Common myeloid progenitor, CD34-positive (primary cell): ENCODE measurements around the gene IQCE.

ENCODE experiments used
- CTCF ChIA-PET: fragments of 350-600 bp; sonication (Branson Sonifier 250); formaldehyde crosslinking; loops from one replicate; lab custom pipeline; 2021; ENCODE audit warnings: antibody characterized with exemption; lab: Charles Lee
- POLR2A ChIA-PET: fragments of 350-600 bp; sonication (Branson Sonifier 250); formaldehyde crosslinking; loops from one replicate; lab custom pipeline; 2021; ENCODE audit warnings: antibody characterized with exemption; lab: Charles Lee
- DNase-seq, 3 donors: peaks; one replicate each; pipeline versions ENCODE4 v3.0.0 to v3.0.0-alpha.2; 2013
- H3K27ac ChIP-seq, 2 experiments: 1 replicate in 1 of 2; 2 replicates in 1 of 2; pipeline ENCODE4 v1.7.0; 2013; ENCODE audit warnings: inconsistent platforms in 2 of 2, low read length in 2 of 2, mild to moderate bottlenecking in 2 of 2, low read depth in 1 of 2, moderate library complexity in 1 of 2; ENCODE audit not compliant: severe bottlenecking in 2 of 2, insufficient read depth in 1 of 2, poor library complexity in 1 of 2
- H3K27me3 ChIP-seq, 5 experiments: replicated peaks in 2 of 5; 1 replicate in 3 of 5; 2 replicates in 2 of 5; pipeline versions ENCODE4 v1.6.1 to v1.7.0; 2013; ENCODE audit warnings: low read length in 4 of 5, mild to moderate bottlenecking in 2 of 5, moderate library complexity in 2 of 5, inconsistent platforms in 1 of 5; ENCODE audit not compliant: insufficient read depth in 5 of 5, control insufficient read depth in 4 of 5
- H3K36me3 ChIP-seq, 4 experiments: 1 replicate in 2 of 4; 2 replicates in 2 of 4; pipeline versions ENCODE4 v1.6.1 to v1.7.0; 2013; ENCODE audit warnings: low read length in 3 of 4, control low read depth in 1 of 4, mild to moderate bottlenecking in 1 of 4; ENCODE audit not compliant: control insufficient read depth in 4 of 4, insufficient read depth in 4 of 4
- H3K4me1 ChIP-seq, 4 experiments: 1 replicate in 3 of 4; 2 replicates in 1 of 4; pipeline versions ENCODE4 v1.6.1 to v1.7.1; 2013; ENCODE audit warnings: low read length in 3 of 4, mild to moderate bottlenecking in 3 of 4, control low read depth in 1 of 4, inconsistent platforms in 1 of 4, moderate library complexity in 1 of 4; ENCODE audit not compliant: control insufficient read depth in 4 of 4, insufficient read depth in 4 of 4; ENCODE audit errors: control extremely low read depth in 1 of 4
- H3K4me3 ChIP-seq, 7 experiments: 1 replicate in 4 of 7; 2 replicates in 3 of 7; pipeline versions ENCODE4 v1.5.1 to v1.7.0; 2013; ENCODE audit warnings: mild to moderate bottlenecking in 7 of 7, low read length in 6 of 7, moderate library complexity in 6 of 7, inconsistent platforms in 2 of 7, low read depth in 2 of 7, control low read depth in 1 of 7; ENCODE audit not compliant: insufficient read depth in 4 of 7, control insufficient read depth in 1 of 7; ENCODE audit errors: extremely low read depth in 1 of 7
- H3K9me3 ChIP-seq, 5 experiments: 1 replicate in 4 of 5; 2 replicates in 1 of 5; pipeline versions ENCODE4 v1.6.1 to v1.7.1; 2013; ENCODE audit warnings: low read length in 4 of 5, mild to moderate bottlenecking in 2 of 5, inconsistent platforms in 1 of 5, low read depth in 1 of 5, moderate library complexity in 1 of 5; ENCODE audit not compliant: control insufficient read depth in 4 of 5, insufficient read depth in 2 of 5; ENCODE audit errors: control extremely low read depth in 1 of 5
- WGBS: methylation state at CpG from one replicate; pipeline ENCODE4 v1.1.5; 2013; ENCODE audit not compliant: insufficient coverage; 5-methylcytosine and 5-hydroxymethylcytosine counted together

Gene IQCE

DNA sequence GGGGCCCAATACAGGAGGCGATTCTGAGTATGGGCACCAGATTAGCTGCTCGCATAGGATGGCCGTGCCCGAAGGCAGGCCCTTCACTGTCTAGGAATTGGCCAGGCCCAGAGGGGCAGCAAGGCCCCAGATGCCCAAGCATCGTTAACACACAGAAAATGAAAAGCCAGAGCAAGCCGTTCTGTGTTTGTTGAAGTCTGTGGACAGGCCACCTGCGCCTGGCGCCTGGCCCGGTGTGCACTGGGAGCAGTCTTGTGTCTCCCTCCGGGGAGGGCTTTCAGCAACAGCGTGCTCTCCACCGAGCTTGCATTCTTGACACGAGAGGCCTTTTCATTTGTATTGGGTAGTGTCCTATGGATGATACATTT lies 38.5 kb downstream of the IQCE start:
- ChIA-PET CTCF (interaction anchor here (1.0 to 1.1 kb wide), 2 partner anchors 13 to 23 kb away, joined by 3 to 5 read pairs; no protein-coding TSS in a partner anchor), POLR2A (no interaction called here)
- Histone ChIP-seq H3K4me1 (no peaks in the 10 kb centered on the region), H3K27ac (no peak overlapping the region), H3K9me3 (no peaks in the 10 kb centered on the region), H3K36me3 (peaks cover 2 to 33% (median 19%) of the 10 kb centered on the region in 4 experiments), H3K27me3 (no peaks in the 10 kb centered on the region), H3K4me3 (no peak overlapping the region)
- WGBS = 97% methylated on average over 13 of the region's 13 CpGs
- DNase-seq = no peak

DNA sequence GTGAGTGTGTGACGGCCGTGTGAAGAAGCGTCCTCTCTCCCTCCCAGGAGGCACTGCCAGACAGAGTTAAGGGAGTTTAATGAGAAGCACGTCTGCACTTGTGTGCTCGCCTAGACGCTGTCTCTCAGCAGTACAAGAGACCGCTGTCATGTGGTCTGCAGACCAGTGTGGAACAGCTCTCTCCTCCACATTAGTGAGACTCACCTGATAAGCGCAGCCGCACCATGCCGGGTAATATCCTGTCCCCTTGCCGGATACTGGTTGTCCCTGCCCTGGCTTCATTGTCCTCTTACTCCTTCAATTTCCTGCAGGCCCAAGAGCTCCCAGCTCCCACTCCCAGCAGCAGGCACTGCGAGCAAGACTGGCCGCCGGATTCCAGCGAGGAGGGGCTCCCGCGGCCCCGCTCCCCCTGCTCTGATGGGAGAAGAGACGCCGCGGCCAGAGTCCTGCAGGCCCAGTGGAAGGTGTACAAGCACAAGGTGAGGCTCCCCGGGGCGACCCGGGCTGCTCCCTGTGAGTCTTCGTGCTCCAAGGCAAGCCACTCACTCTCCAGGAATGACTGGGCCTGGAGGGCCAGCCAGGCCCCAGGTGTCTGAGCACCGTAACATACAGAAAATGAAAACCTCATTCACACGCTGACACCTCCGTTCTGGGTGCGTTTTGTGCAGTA lies 39.5 kb downstream of the IQCE start:
- Histone ChIP-seq H3K9me3 (no peaks in the 10 kb centered on the region), H3K27ac (no peak overlapping the region), H3K27me3 (no peaks in the 10 kb centered on the region), H3K4me1 (peaks cover 0 to 4% (median 0%) of the 10 kb centered on the region in 4 experiments), H3K4me3 (no peak overlapping the region), H3K36me3 (peaks cover 0 to 25% (median 13%) of the 10 kb centered on the region in 4 experiments)
- DNase-seq = no peak
- CTCF ChIA-PET = interaction anchor here (1.1 kb wide), 1 partner anchor 24 kb away, joined by 5 read pairs; no protein-coding TSS in a partner anchor
- POLR2A ChIA-PET = no interaction called here
- 95% methylated on average over 29 of the region's 29 CpGs for WGBS

DNA sequence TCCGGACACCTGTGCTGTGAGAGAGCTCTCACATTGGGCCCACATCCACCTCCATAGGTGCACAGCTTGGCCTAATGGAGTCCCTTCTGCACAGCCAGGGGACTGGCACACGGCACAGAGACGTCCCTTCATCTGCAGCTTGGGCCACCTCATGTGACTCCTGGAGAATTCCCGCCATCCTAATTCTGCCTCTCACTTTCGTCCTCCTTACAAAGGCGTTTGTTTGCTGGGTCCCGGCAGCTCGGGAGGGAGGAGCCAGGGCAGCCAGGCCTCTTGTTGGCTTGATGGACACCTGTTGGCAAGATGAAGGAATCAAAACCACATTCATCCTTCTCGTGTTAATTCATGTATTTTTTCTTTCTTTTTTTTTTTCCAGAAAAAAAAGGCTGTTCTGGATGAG lies 42.3 kb downstream of the IQCE start:
- Histone ChIP-seq H3K4me1 (peaks cover 0 to 5% (median 3%) of the 10 kb centered on the region in 4 experiments), H3K36me3 (peaks cover 0 to 15% (median 9%) of the 10 kb centered on the region in 4 experiments), H3K27me3 (no peaks in the 10 kb centered on the region), H3K27ac (no peak overlapping the region), H3K4me3 (no peak overlapping the region), H3K9me3 (no peaks in the 10 kb centered on the region)
- no peak for DNase-seq
- ChIA-PET POLR2A (interaction anchor here (0.6 kb wide), 1 partner anchor 124 kb away, joined by 3 read pairs; no protein-coding TSS in a partner anchor), CTCF (interaction anchor here (1.8 to 2.6 kb wide), 3 partner anchors 8 to 15 kb away, joined by 4 to 9 read pairs (median 8); no protein-coding TSS in a partner anchor)
- WGBS = 93% methylated on average over 7 of the region's 9 CpGs

- H3K4me1 ChIP-seq = peaks cover 0 to 14% (median 9%) of the 10 kb centered on the region in 4 experiments
- POLR2A ChIA-PET = no interaction called here
- no peak for DNase-seq
- no peaks in the 10 kb centered on the region for H3K27me3 ChIP-seq
- WGBS = 97% methylated on average over 11 of the region's 11 CpGs
- H3K36me3 ChIP-seq = peaks cover 0 to 15% (median 8%) of the 10 kb centered on the region in 4 experiments
- no peak overlapping the region for H3K4me3 ChIP-seq
- H3K9me3 ChIP-seq = no peaks in the 10 kb centered on the region
- no peak overlapping the region for H3K27ac ChIP-seq
- CTCF ChIA-PET = interaction anchor here (0.8 to 1.6 kb wide), 3 partner anchors 13 to 36 kb away, joined by 3 to 4 read pairs (median 3); no protein-coding TSS in a partner anchor
Measured at GRCh38 chr7:2601907-2602306, 43.1 kb downstream of the IQCE start.

DNA sequence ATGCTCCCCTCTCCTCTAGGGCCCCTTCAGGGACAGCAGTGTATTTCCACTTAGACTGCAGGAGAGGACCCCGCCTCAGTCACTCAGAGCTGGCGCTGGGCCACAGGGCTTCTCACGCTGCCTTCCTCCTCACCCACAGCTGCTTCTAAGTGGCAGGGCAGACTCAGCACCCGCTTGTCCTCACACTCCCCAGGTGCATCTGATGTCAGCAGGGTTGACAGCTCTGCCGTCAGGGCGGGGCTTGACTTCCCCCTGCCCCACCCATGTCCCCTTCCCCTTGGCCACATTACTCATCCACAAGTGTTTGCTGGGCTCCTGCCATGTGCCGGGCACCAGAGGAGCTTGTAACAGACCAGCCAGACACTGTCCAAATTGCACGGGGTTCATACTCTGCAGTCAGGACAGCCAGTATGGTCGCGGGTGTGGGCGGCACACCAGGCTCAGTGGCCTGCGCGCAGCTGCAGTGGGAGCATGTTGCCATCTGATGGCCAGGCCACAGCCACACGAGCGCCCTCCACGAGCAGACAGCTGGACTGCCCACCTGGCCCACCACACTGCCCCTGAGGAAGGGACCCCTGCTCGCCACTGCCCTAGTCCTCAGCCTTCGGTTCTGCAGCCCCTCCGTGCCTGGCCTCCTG lies 43.7 kb downstream of the IQCE start:
- DNase-seq = peak; percentile 38 to 69 (median 60)
- peaks cover 0 to 20% (median 15%) of the 10 kb centered on the region in 4 experiments for H3K4me1 ChIP-seq
- H3K4me3 ChIP-seq = no peak overlapping the region
- no peaks in the 10 kb centered on the region for H3K9me3 ChIP-seq
- H3K36me3 ChIP-seq = peaks cover 0 to 15% (median 6%) of the 10 kb centered on the region in 4 experiments
- no peaks in the 10 kb centered on the region for H3K27me3 ChIP-seq
- 82% methylated on average over 14 of the region's 19 CpGs for whole genome bisulfite sequencing
- POLR2A ChIA-PET = no interaction called here
- no peak overlapping the region for H3K27ac ChIP-seq
- CTCF ChIA-PET = interaction anchor here (0.8 to 1.6 kb wide), 3 partner anchors 13 to 36 kb away, joined by 3 to 4 read pairs (median 3); no protein-coding TSS in a partner anchor

DNA sequence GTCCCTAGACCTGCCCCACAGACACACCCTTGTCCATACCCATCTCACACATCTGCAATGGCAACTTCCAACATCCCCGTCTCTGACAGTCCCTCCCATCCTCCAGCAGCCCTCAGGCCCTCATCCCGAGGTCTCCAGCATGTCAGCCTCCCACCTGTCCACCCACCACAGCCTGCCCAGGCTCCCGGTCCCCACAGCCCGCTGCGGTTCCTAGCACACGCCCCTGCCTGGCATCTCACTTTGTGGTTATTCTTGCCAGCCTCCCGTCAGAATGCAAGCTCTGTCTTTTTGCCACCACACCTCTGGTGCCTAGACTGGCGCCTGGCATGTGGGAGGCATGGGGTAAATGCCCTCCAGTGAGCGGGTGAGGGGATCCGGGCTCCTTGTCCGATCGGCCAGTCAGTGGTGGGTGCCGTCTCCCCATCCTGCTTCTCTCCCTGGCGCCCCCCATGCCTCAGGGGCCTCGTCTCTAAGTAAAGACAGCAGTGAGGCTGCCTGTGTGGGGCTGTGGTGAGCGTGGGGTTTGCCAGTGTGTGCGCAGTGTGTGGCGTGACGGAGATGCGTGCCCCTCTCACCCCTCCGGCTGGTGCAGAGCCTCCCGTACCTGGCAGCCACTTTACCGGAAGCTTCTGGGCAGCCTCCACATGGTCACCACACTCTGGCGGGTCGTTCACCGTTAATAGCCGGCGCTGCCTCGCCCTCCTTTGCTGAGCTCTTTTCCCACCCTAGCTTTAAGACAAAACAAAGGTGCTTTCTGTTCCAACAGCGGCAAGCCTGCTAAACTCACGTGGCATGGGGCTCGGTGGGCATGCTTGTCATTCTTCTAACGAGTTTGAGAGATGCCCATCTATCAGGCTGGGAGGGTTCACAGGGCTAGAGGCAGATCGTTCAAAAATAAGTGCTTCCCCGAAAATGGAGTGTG lies 44.5 kb downstream of the IQCE start:
- no peaks in the 10 kb centered on the region for H3K9me3 ChIP-seq
- H3K36me3 ChIP-seq = peaks cover 0 to 13% (median 5%) of the 10 kb centered on the region in 4 experiments
- no peak overlapping the region for H3K27ac ChIP-seq
- ChIA-PET POLR2A (interaction anchor here (0.9 kb wide), 1 partner anchor 37 kb away, joined by 3 read pairs; no protein-coding TSS in a partner anchor), CTCF (interaction anchor here (0.8 to 1.6 kb wide), 3 partner anchors 12 to 106 kb away, joined by 3 to 4 read pairs (median 4); no protein-coding TSS in a partner anchor)
- DNase-seq = no peak
- H3K4me1 ChIP-seq = peaks cover 0 to 28% (median 23%) of the 10 kb centered on the region in 4 experiments
- no peaks in the 10 kb centered on the region for H3K27me3 ChIP-seq
- 96% methylated on average over 31 of the region's 35 CpGs for WGBS
- H3K4me3 ChIP-seq = no peak overlapping the region
